ENCODE data around the gene CLDN2. TPM values are rescaled to one million over a fixed set of nuclear protein-coding genes. Genes with fewer than 3 reads are reported as not detected.

Gene CLDN2
- polyA plus RNA-seq, 3 donors, result not detected

DNA sequence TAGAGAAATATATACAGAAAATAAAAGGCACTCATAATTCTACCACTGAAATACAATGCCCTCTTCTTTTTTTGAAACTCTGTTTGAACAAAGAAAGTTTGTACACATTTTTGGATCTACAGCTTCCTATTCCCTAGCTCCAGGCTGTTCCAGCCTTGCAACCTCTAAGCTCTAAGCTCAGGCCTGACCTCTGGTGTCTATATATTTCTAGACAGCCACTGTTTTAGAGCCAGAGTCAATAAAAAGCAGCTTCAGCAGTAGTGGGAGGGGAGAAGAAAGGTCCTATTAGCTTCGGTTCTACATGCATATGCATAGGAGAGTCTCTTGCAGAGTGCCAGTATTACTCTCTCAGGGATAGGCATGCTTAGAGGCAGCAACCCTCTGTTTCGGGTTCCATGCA, 39.7 kb downstream of the CLDN2 start:
- Histone ChIP-seq H3K27ac (ENCODE audit: low read depth in 1 of 2, low read length in 2 of 2) (no peak overlapping the region), H3K36me3 (replicated peaks in 1 of 2; ENCODE audit: control insufficient read depth in 1 of 2, insufficient read depth in 2 of 2, low read length in 2 of 2) (no peaks in the 10 kb centered on the region), H4K20me1 (ENCODE audit: insufficient read depth, low read length) (no peaks in the 10 kb centered on the region), H3K27me3 (ENCODE audit: control insufficient read depth in 2 of 2, insufficient read depth in 2 of 2, low read length in 2 of 2) (no peaks in the 10 kb centered on the region), H3K9me3 (replicated peaks in 1 of 2; ENCODE audit: control insufficient read depth in 1 of 2, insufficient read depth in 1 of 2, low read length in 2 of 2) (no peaks in the 10 kb centered on the region), H2AFZ (ENCODE audit: insufficient read depth, low read depth, low read length, poor library complexity, severe bottlenecking) (no peak overlapping the region), H3K4me2 (replicated peaks; ENCODE audit: extremely low read depth, low read length, poor library complexity, severe bottlenecking) (no peak overlapping the region), H3K9ac (ENCODE audit: insufficient read depth, low read length, poor library complexity, severe bottlenecking) (no peak overlapping the region), H3K4me1 (ENCODE audit: control insufficient read depth in 1 of 2, insufficient read depth in 2 of 2, low read length in 2 of 2) (no peaks in the 10 kb centered on the region), H3K4me3 (replicated peaks in 1 of 3; ENCODE audit: low read depth in 2 of 3, low read length in 3 of 3) (no peak overlapping the region), H3K79me2 (ENCODE audit: insufficient read depth, low read length) (no peaks in the 10 kb centered on the region)
- intact Hi-C loops (cut with micrococcal nuclease), result no loop called here
- no peaks in the 10 kb centered on the region for H3K36me3 Mint-ChIP-seq
- TF ChIP-seq, protein P1, sequence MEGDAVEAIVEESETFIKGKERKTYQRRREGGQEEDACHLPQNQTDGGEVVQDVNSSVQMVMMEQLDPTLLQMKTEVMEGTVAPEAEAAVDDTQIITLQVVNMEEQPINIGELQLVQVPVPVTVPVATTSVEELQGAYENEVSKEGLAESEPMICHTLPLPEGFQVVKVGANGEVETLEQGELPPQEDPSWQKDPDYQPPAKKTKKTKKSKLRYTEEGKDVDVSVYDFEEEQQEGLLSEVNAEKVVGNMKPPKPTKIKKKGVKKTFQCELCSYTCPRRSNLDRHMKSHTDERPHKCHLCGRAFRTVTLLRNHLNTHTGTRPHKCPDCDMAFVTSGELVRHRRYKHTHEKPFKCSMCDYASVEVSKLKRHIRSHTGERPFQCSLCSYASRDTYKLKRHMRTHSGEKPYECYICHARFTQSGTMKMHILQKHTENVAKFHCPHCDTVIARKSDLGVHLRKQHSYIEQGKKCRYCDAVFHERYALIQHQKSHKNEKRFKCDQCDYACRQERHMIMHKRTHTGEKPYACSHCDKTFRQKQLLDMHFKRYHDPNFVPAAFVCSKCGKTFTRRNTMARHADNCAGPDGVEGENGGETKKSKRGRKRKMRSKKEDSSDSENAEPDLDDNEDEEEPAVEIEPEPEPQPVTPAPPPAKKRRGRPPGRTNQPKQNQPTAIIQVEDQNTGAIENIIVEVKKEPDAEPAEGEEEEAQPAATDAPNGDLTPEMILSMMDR (IDR thresholded peaks at IDR 0.05), result no peak
- DNase-seq, result no peak
- peaks cover 0 to 2% (median 0%) of the 10 kb centered on the region in 7 donors for H3K9me3 Mint-ChIP-seq
- H3K27ac Mint-ChIP-seq, result no peak overlapping the region
- no peaks in the 10 kb centered on the region for H3K4me1 Mint-ChIP-seq
- H3K27me3 Mint-ChIP-seq (ENCODE audit: low read depth in 3 of 3), result peaks cover 0 to 8% (median 3%) of the 10 kb centered on the region in 3 donors
- H3K4me3 Mint-ChIP-seq, result no peak overlapping the region
- WGBS (ENCODE audit: insufficient coverage), result 100% methylated on average over 1 of the region's 2 CpGs

DNA sequence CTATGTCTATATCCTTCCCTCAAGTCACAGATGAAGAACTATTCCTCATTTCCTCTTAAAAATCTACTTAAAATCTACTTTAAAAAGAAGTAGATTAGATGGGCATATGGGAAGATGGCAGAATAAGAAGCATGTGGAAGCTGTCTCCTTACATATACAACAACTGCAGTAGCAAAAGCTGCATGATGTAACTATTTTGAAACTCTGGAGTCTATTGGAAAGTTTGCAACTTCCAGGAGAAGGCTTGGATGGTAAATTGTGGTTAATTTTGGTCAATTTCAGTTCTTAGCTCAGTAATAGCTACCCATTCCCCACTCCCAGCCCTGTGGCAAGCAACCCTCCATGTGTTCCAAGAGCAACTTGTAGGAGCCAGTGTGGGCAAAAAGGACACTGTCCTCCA, 42.9 kb downstream of the CLDN2 start:
- no peaks in the 10 kb centered on the region for H3K4me1 ChIP-seq (ENCODE audit: control insufficient read depth in 1 of 2, insufficient read depth in 2 of 2, low read length in 2 of 2)
- TF ChIP-seq, protein P1 (IDR thresholded peaks at IDR 0.05), result no peak
- H2AFZ ChIP-seq (ENCODE audit: insufficient read depth, low read depth, low read length, poor library complexity, severe bottlenecking), result no peak overlapping the region
- no peak overlapping the region for H3K27ac ChIP-seq (ENCODE audit: low read depth in 1 of 2, low read length in 2 of 2)
- no peaks in the 10 kb centered on the region for H3K9me3 ChIP-seq (replicated peaks in 1 of 2; ENCODE audit: control insufficient read depth in 1 of 2, insufficient read depth in 1 of 2, low read length in 2 of 2)
- no peak overlapping the region for H3K27ac Mint-ChIP-seq
- H3K27me3 ChIP-seq (ENCODE audit: control insufficient read depth in 2 of 2, insufficient read depth in 2 of 2, low read length in 2 of 2), result no peaks in the 10 kb centered on the region
- intact Hi-C loops (cut with micrococcal nuclease), result no loop called here
- no peak overlapping the region for H3K4me3 ChIP-seq (replicated peaks in 1 of 3; ENCODE audit: low read depth in 2 of 3, low read length in 3 of 3)
- no peak overlapping the region for H3K4me3 Mint-ChIP-seq
- no peak for DNase-seq
- H3K36me3 Mint-ChIP-seq, result no peaks in the 10 kb centered on the region
- peaks cover 0 to 7% (median 2%) of the 10 kb centered on the region in 7 donors for H3K9me3 Mint-ChIP-seq
- no peak overlapping the region for H3K4me2 ChIP-seq (replicated peaks; ENCODE audit: extremely low read depth, low read length, poor library complexity, severe bottlenecking)
- no peaks in the 10 kb centered on the region for H4K20me1 ChIP-seq (ENCODE audit: insufficient read depth, low read length)
- no peaks in the 10 kb centered on the region for H3K36me3 ChIP-seq (replicated peaks in 1 of 2; ENCODE audit: control insufficient read depth in 1 of 2, insufficient read depth in 2 of 2, low read length in 2 of 2)
- H3K4me1 Mint-ChIP-seq, result no peaks in the 10 kb centered on the region
- H3K27me3 Mint-ChIP-seq (ENCODE audit: low read depth in 3 of 3), result peaks cover 0 to 8% (median 3%) of the 10 kb centered on the region in 3 donors
- no peak overlapping the region for H3K9ac ChIP-seq (ENCODE audit: insufficient read depth, low read length, poor library complexity, severe bottlenecking)
- no peaks in the 10 kb centered on the region for H3K79me2 ChIP-seq (ENCODE audit: insufficient read depth, low read length)
